DND-41 (cell line): ENCODE data around the gene PBRM1.

Experiments used
- CTCF ChIP-seq: IDR thresholded peaks from 2 replicates; pipeline ENCODE4 v1.5.1; 2012; ENCODE audit warnings: borderline replicate concordance, low read length, moderate library complexity, mild to moderate bottlenecking; ENCODE audit not compliant: poor library complexity, severe bottlenecking; ENCODE audit errors: extremely low read depth
- EZH2 ChIP-seq: IDR thresholded peaks from 3 replicates; pipeline ENCODE4 v1.6.1; 2012; ENCODE audit warnings: borderline replicate concordance, low read depth, mild to moderate bottlenecking, moderate library complexity, low read length, inconsistent platforms; ENCODE audit not compliant: severe bottlenecking

- TF ChIP-seq EZH2 (no peak), CTCF (no peak)
These were observed 36.1 kb downstream of the PBRM1 start for GRCh38 chr3:52649461-52650210.
